ENCODE data around the gene GNGT2. TPM values are rescaled to one million over a fixed set of nuclear protein-coding genes. Genes with fewer than 3 reads are reported as not detected.
"Not testable (repeated sequence)": the region's sequence is repeated elsewhere in the genome, so short reads cannot be mapped to it uniquely, and the experiment has no call there.

Gene GNGT2
- total RNA-seq, 1 donor from 2014 or later = 2.9 TPM

- no peak for DNase-seq (ENCODE audit: extremely low read depth, low read depth, low spot score)
Measured at GRCh38 chr17:49213399-49213798, 3.0 kb upstream of the GNGT2 start.

DNA sequence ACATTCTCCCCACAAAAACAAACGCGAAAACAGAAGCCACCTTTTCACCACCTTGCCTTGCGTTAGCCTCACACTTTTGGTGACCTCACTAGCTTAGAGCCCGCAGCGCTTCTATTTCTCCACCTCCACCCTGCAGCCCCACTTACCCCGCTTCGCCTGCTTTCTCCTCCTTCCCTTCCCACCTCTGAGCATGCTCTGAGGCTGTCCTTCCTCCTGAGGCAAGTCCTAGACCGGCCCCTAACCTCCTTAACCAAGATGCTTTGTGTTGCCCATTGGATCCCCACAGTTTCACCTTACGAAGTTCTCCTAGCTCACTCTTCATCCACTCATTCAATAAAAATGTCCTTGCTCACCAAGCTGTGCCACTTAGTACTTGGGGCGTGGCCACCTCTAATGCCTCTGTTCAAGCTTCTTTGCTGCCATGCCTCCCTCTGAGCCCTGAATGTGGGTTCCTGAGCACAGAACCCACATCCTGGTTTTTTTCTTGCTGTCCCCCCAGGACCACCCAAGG lies 1.3 kb downstream of the GNGT2 start:
- no peak for DNase-seq (ENCODE audit: extremely low read depth, low read depth, low spot score)

DNA sequence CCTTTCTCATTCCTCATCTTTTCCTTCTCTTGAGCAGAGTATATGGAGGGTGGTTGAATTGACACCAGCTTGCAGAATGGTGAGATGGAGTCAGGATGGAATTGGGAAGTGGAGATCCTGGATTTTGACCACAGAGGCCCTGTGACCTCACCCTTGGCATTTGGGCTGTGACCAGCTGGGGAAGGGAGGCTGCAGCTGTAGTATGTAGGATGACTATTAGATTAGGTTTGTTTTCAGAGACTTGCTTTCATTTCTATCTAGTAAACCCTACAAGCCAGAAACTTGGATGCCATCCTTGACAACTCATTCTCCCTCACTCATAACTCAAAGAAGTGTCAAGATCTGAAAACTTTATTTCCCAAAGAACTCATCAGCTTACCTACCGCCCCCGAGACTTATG lies 5.9 kb downstream of the GNGT2 start:
- DNase-seq (ENCODE audit: extremely low read depth, low read depth, low spot score) = no peak

- no peak for DNase-seq (ENCODE audit: extremely low read depth, low read depth, low spot score)
Measured at GRCh38 chr17:49203796-49204195, 6.6 kb downstream of the GNGT2 start.

DNA sequence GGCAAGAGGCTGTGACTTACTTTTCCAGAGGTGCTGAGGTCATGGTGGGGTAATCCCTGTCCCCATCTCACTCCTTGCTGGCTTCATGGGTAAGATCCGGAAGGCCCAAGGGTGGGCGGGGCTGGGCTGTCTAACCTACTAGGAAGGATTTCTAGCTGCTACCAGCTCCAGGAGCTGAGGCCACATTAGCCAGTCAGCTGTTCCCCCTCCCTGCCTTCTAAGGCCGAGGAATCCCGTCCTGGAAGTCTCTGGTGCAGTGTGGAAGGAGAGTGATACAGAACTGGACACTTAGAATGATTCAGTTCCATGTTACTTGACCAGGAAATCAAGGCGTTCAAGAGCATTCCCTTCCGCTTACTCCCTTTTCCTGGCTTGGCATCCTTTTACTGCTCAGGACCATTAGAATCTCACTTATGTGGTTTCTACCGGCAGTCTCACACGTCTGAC lies 8.9 kb downstream of the GNGT2 start:
- DNase-seq (ENCODE audit: extremely low read depth, low read depth, low spot score) = peak; percentile 57

DNA sequence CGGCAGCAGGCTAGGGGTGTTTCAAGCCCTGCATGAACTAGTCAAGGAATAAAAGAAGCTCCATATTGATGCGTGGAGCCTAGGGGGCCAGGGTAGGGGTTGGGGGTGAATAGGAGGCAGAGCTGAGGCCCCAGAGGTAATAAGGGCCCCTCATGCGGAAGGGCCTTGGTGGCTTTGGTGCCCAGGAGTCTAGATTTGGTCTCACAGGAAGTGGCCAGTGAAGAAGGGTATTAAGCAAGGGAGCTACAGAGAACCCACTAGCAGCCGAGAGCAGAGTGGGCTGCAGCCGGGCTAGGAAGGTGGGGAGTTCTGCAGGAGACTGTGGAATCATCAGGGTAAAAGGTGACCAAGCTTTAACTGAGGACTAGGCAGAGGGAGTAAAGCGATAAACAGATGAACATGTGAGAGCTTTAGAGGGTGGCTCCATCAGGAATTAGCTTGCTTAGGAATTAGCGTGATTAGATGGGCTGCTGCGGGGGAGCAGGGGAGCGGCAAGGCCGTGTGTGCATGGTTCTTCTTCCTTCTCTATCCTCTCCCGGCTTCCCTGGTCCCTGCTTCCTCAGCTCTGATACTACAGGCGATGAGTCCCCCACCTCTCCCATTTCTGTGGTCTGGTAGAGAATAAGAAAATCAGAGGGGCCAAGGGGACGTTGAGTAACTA lies 9.8 kb downstream of the GNGT2 start:
- no peak for DNase-seq (ENCODE audit: extremely low read depth, low read depth, low spot score)

GRCh38 chr17:49198211-49198610 lies 12.2 kb downstream of the GNGT2 start:
- no peak for DNase-seq (ENCODE audit: extremely low read depth, low read depth, low spot score)

- DNase-seq (ENCODE audit: extremely low read depth, low read depth, low spot score) = no peak
Measured at GRCh38 chr17:49197346-49197998, 12.9 kb downstream of the GNGT2 start.

GRCh38 chr17:49196520-49196919 lies 13.9 kb downstream of the GNGT2 start:
- DNase-seq (ENCODE audit: extremely low read depth, low read depth, low spot score) = no peak

GRCh38 chr17:49195751-49196150 lies 14.6 kb downstream of the GNGT2 start:
- DNase-seq (ENCODE audit: extremely low read depth, low read depth, low spot score) = no peak

DNA sequence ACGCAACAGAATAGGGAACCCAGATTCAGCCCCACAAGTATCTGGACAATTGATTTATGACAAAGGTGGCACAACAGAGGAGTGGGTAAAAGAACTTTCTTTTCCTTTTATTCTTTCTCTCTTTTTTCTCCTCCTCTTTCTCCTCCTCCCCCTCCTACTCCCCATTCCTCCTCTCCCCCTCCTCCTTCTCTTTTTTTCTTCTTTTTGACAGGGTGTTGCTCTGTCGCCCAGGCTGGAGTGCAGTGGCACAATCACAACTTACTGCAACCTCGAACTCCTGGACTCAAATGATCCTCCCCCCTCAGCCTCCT lies 16.1 kb downstream of the GNGT2 start:
- DNase-seq (ENCODE audit: extremely low read depth, low read depth, low spot score) = no peak

DNA sequence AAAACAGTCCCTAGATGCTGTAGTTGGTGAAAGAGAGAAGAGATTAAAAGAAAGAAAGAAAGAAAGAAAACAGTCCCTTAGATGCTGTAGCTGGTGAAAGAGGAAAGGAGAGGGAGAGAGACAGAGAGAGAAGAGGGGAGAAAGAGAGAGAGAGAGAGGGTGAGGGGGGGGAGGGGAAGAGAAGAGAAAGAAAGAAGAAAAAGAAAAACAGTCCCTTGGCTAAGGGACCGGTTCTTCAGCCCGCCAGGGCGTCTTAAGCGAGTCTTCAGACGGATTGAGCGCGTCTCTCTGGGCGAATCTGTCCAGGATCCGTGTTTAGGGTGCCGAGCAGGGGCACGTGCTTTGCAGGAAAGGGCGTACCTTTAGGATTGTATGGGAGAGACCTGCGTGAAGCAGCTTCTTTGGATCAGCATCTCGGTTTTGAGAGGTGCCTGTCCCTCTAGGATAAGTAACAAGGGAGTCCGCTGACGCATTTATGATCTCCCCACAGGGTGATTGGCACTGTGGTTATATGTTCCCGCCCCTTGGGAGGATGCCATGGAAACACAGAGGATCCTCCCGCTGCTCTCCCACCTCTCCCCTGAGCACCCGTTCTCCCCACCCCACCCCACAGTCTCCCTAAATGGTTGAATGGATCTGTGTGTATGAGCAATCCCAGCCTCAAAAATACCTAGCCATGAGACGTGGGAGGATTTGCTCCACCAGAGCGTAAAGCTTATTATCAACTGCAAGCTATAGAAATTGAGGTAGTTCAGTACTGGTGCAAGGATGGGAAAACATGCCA lies 16.7 kb downstream of the GNGT2 start:
- DNase-seq (ENCODE audit: extremely low read depth, low read depth, low spot score) = peak; percentile 22

- DNase-seq (ENCODE audit: extremely low read depth, low read depth, low spot score) = peak; percentile 70
Measured at GRCh38 chr17:49191917-49192741, 18.2 kb downstream of the GNGT2 start.

DNA sequence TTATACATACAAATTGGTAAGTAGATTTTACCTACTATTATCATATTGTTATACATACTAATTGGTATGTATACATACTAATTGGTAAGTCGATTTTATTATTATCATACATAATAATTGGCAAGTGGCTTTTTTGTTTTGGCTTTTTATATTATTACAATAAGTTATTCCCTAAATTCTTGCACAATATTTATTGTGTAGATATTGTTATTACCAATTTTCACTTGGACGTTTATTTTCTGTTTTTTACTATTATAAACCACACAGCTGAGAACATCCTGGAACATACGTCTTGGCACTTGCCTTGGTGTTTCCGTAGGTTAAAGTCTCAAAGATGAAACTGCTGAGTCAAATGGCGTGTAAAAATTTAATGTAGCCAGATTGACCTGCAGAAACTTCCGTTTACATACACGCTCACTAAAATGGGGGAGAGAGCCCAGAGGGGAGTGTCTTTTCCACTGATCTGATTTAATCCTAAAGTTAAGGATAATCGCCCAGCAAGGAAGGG lies 18.9 kb downstream of the GNGT2 start:
- no peak for DNase-seq (ENCODE audit: extremely low read depth, low read depth, low spot score)

DNA sequence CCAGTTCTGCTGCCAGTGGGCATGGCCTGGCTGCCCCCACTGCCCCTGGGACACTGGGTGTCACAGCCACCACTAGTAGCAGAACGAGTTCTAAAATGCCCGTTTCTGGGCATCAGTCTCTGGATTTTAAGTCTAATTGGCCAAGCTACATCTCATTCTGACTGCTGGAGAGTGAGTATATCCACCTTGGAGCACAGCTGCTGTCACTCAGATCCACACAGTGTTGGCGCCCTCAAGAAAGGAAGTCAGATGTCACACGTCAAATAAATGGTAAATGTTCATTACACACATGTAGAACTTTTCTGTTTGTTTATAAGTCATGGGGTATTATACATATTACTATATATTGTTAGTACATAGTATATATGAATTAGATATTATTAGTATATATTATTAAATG lies 19.4 kb downstream of the GNGT2 start:
- no peak for DNase-seq (ENCODE audit: extremely low read depth, low read depth, low spot score)

DNA sequence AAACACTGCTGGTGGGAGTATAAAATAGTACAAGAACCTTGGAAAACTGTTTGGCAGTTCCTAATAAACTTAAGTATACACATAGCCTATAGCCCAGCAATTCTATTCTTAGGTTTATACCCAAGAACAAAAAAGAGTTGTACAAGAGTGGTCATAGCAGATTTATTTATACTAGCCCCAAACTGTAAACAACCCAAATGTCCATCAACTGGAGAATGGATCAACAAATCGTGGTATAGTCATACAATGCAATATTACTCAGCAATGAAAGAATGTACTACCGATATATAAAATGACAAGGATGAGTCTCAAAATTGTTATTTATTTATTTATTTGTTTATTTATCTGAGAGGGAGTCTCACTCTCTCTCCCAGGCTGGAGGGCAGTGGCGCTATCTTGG lies 23.1 kb downstream of the GNGT2 start:
- DNase-seq (ENCODE audit: extremely low read depth, low read depth, low spot score) = no peak

GRCh38 chr17:49185381-49185780 lies 25.0 kb downstream of the GNGT2 start:
- DNase-seq (ENCODE audit: extremely low read depth, low read depth, low spot score) = not testable (repeated sequence)

DNA sequence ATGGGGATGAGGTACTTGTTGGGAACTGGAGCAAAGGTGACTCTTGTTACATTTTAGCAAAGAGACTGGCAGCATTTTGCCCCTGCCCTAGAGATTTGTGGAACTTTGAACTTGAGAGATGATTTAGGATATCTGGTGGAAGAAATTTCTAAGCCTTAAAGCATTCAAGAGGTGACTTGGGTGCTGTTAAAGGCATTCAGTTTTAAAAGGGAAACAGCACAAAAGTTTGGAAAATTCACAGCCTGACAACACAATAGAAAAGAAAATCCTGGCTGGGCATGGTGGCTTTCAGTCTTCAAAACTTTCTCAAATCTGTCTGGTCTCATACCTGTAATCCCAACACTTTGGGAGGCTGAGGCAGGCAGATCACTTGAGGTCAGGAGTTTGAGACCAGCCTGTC lies 25.9 kb downstream of the GNGT2 start:
- not testable (repeated sequence) for DNase-seq (ENCODE audit: extremely low read depth, low read depth, low spot score)

- DNase-seq (ENCODE audit: extremely low read depth, low read depth, low spot score) = no peak
Measured at GRCh38 chr17:49183801-49184200, 26.6 kb downstream of the GNGT2 start.

GRCh38 chr17:49183341-49183740 lies 27.0 kb downstream of the GNGT2 start:
- DNase-seq (ENCODE audit: extremely low read depth, low read depth, low spot score) = no peak
